KOPT-K1 (cell line): ENCODE measurements around the gene RLN3.
"Not testable (repeated sequence)": the region's sequence is repeated elsewhere in the genome, so short reads cannot be mapped to it uniquely, and the experiment has no call there.

Source experiments
- H3K27ac ChIP-seq: fragments of 200-600 bp; sonication (generic); 2 replicates; pipeline ENCODE4 v1.5.1; 2016; ENCODE audit warnings: antibody characterized with exemption, mild to moderate bottlenecking, low read depth, low read length; ENCODE audit not compliant: poor library complexity, severe bottlenecking
- H3K36me3 ChIP-seq: fragments of 200-600 bp; sonication (generic); 2 replicates; pipeline ENCODE4 v1.5.1; 2017; ENCODE audit warnings: antibody characterized with exemption, mild to moderate bottlenecking, low read length, moderate library complexity; ENCODE audit not compliant: insufficient read depth
- H3K9me3 ChIP-seq: fragments of 200-600 bp; sonication (generic); 2 replicates; pipeline ENCODE4 v1.5.1; 2017; ENCODE audit warnings: antibody characterized with exemption, low read length, mild to moderate bottlenecking; ENCODE audit not compliant: insufficient read depth, poor library complexity, severe bottlenecking

Gene RLN3

GRCh38 chr19:14026652-14027192, 1.2 kb upstream of the RLN3 start:
- not testable (repeated sequence) for H3K27ac ChIP-seq, H3K9me3 ChIP-seq, H3K36me3 ChIP-seq

GRCh38 chr19:14028901-14029300, 953 bp downstream of the RLN3 start:
- Histone ChIP-seq H3K27ac (no peak overlapping the region), H3K36me3 (no peaks in the 10 kb centered on the region)

GRCh38 chr19:14030997-14031718, 3.2 kb downstream of the RLN3 start:
- Histone ChIP-seq H3K9me3 (no peaks in the 10 kb centered on the region), H3K27ac (peak overlapping the region; percentile 80), H3K36me3 (no peaks in the 10 kb centered on the region; the same call in 1 of the 2 replicates)

More at GRCh38 chr19:14028901-14029300, 953 bp downstream of the RLN3 start:
- H3K9me3 ChIP-seq: no peaks in the 10 kb centered on the region

- no peaks in the 10 kb centered on the region; the same call in 1 of the 2 replicates for H3K36me3 ChIP-seq
- no peaks in the 10 kb centered on the region for H3K9me3 ChIP-seq
- peak within 1 kb of the TSS; percentile 80 for H3K27ac ChIP-seq
Measured at GRCh38 chr19:14031719-14032480, 4.0 kb downstream of the RLN3 start, which contains the start of gene IL27RA. IL27RA (plus strand) TSS chr19:14031762; CDS start chr19:14031873, 111 bp downstream.

- Histone ChIP-seq H3K36me3 (peaks cover 9% of the 10 kb centered on the region; the same call in 1 of the 2 replicates), H3K9me3 (no peaks in the 10 kb centered on the region), H3K27ac (no peak overlapping the region)
Measured at GRCh38 chr19:14033946-14034345, 6.0 kb downstream of the RLN3 start.

GRCh38 chr19:14035159-14035558, 7.2 kb downstream of the RLN3 start:
- peaks cover 21% of the 10 kb centered on the region; the same call in 1 of the 2 replicates for H3K36me3 ChIP-seq
- not testable (repeated sequence) for H3K9me3 ChIP-seq, H3K27ac ChIP-seq

- Histone ChIP-seq H3K9me3 (no peaks in the 10 kb centered on the region), H3K36me3 (peaks cover 25% of the 10 kb centered on the region; the same call in 1 of the 2 replicates), H3K27ac (no peak overlapping the region)
Measured at GRCh38 chr19:14035706-14036105, 7.8 kb downstream of the RLN3 start.

- no peak overlapping the region for H3K27ac ChIP-seq
- H3K9me3 ChIP-seq: no peaks in the 10 kb centered on the region
- H3K36me3 ChIP-seq: peaks cover 47% of the 10 kb centered on the region
Measured at GRCh38 chr19:14039181-14039580, 11.2 kb downstream of the RLN3 start.

GRCh38 chr19:14042659-14043608, 15.0 kb downstream of the RLN3 start:
- H3K36me3 ChIP-seq: peaks cover 53% of the 10 kb centered on the region
- not testable (repeated sequence) for H3K27ac ChIP-seq, H3K9me3 ChIP-seq

GRCh38 chr19:14047866-14048265, 19.9 kb downstream of the RLN3 start:
- not testable (repeated sequence) for H3K27ac ChIP-seq, H3K9me3 ChIP-seq
- H3K36me3 ChIP-seq: peaks cover 60% of the 10 kb centered on the region

- Histone ChIP-seq H3K36me3 (peaks cover 54% of the 10 kb centered on the region), H3K27ac (no peak overlapping the region), H3K9me3 (peaks cover 4% of the 10 kb centered on the region)
Measured at GRCh38 chr19:14048443-14049153, 20.6 kb downstream of the RLN3 start.

GRCh38 chr19:14050512-14050911, 22.6 kb downstream of the RLN3 start:
- H3K36me3 ChIP-seq: peaks cover 54% of the 10 kb centered on the region
- peaks cover 4% of the 10 kb centered on the region for H3K9me3 ChIP-seq
- H3K27ac ChIP-seq: no peak overlapping the region

- not testable (repeated sequence) for H3K9me3 ChIP-seq, H3K27ac ChIP-seq
- H3K36me3 ChIP-seq: peaks cover 53% of the 10 kb centered on the region
Measured at GRCh38 chr19:14050961-14051360, 23.0 kb downstream of the RLN3 start.

GRCh38 chr19:14051980-14052379, 24.0 kb downstream of the RLN3 start:
- H3K27ac ChIP-seq: no peak overlapping the region
- H3K36me3 ChIP-seq: peaks cover 47% of the 10 kb centered on the region
- H3K9me3 ChIP-seq: peaks cover 4% of the 10 kb centered on the region
